T-cell (primary cell): ENCODE measurements around the gene TMEM151B. TPM values are rescaled to one million over a fixed set of nuclear protein-coding genes. Genes with fewer than 3 reads are reported as not detected.
"Not testable (repeated sequence)": the region's sequence is repeated elsewhere in the genome, so short reads cannot be mapped to it uniquely, and the experiment has no call there.

ENCODE experiments used
- ATAC-seq, 4 experiments: fragments of 200-7000 bp in 3 of 4; fragments of 150-1000 bp in 1 of 4; cut with Tn5 transposase; replicated peaks in 1 of 4; 1 replicate in 3 of 4; 2 replicates in 1 of 4; pipeline ENCODE4 v1.10.0; 2021; ENCODE audit warnings: moderate library complexity in 3 of 4, mild to moderate bottlenecking in 2 of 4, moderate number of reproducible peaks in 1 of 4
- CTCF ChIA-PET, 2 donors: fragments of 300-600 bp; sonication (Branson Sonifier 250); formaldehyde crosslinking; loops; one replicate each; lab custom pipeline; 2022; ENCODE audit warnings: antibody characterized with exemption in 2 of 2; lab: Charles Lee
- POLR2A ChIA-PET, 2 donors: fragments of 300-600 bp; sonication (Branson Sonifier 250); formaldehyde crosslinking; loops; one replicate each; lab custom pipeline; 2022; ENCODE audit warnings: antibody characterized with exemption in 2 of 2; lab: Charles Lee
- DNase-seq, 35 experiments: peaks; one replicate each; pipeline versions ENCODE4 v3.0.0 to v3.0.0-alpha.2; 2013 to 2023
- H3K27ac ChIP-seq: one replicate; pipeline ENCODE4 v1.5.1; 2013; ENCODE audit warnings: low read length
- H3K27me3 ChIP-seq, 2 experiments: replicated peaks in 1 of 2; 1 replicate in 1 of 2; 2 replicates in 1 of 2; pipeline versions ENCODE4 v1.6.1 to v1.7.0; 2013; ENCODE audit warnings: low read length in 1 of 2, mixed read lengths in 1 of 2; ENCODE audit not compliant: control insufficient read depth in 2 of 2, insufficient read depth in 2 of 2; ENCODE audit errors: extremely low read depth in 1 of 2
- H3K36me3 ChIP-seq, 2 donors: 1 replicate in 1 of 2; 2 replicates in 1 of 2; pipeline versions ENCODE4 v1.6.1 to v1.7.0; 2013; ENCODE audit warnings: low read length in 1 of 2; ENCODE audit not compliant: control insufficient read depth in 2 of 2, insufficient read depth in 1 of 2; ENCODE audit errors: extremely low read depth in 1 of 2
- H3K4me1 ChIP-seq, 2 experiments: 1 replicate in 1 of 2; 2 replicates in 1 of 2; pipeline versions ENCODE4 v1.6.1 to v1.7.0; 2013; ENCODE audit warnings: low read length in 2 of 2, mixed read lengths in 1 of 2; ENCODE audit not compliant: insufficient read depth in 2 of 2, control insufficient read depth in 1 of 2; ENCODE audit errors: extremely low read depth in 1 of 2
- H3K4me3 ChIP-seq, 2 donors: 1 replicate in 1 of 2; 2 replicates in 1 of 2; pipeline versions ENCODE4 v1.5.1 to v1.7.0; 2013; ENCODE audit warnings: mild to moderate bottlenecking in 2 of 2, low read length in 1 of 2, moderate library complexity in 1 of 2; ENCODE audit not compliant: control insufficient read depth in 1 of 2; ENCODE audit errors: extremely low read depth in 1 of 2
- H3K9me3 ChIP-seq: 2 replicates; pipeline ENCODE4 v1.7.0; 2013
- H3K27ac Mint-ChIP-seq, 2 donors: one replicate each; pipeline ENCODE4 v1.8.0; 2020 to 2021; ENCODE audit warnings: mild to moderate bottlenecking in 2 of 2, mixed read lengths in 2 of 2
- H3K27me3 Mint-ChIP-seq, 2 donors: one replicate each; pipeline ENCODE4 v1.8.0; 2021 to 2022; ENCODE audit warnings: mixed read lengths in 2 of 2
- H3K36me3 Mint-ChIP-seq: one replicate; pipeline ENCODE4 v1.8.0; 2021; ENCODE audit warnings: mixed read lengths
- H3K4me1 Mint-ChIP-seq, 3 donors: one replicate each; pipeline ENCODE4 v1.8.0; 2020 to 2022; ENCODE audit warnings: mixed read lengths in 3 of 3, mild to moderate bottlenecking in 1 of 3
- H3K4me3 Mint-ChIP-seq, 3 donors: one replicate each; pipeline ENCODE4 v1.8.0; 2020 to 2022; ENCODE audit warnings: mild to moderate bottlenecking in 3 of 3, mixed read lengths in 3 of 3, moderate library complexity in 3 of 3
- H3K9me3 Mint-ChIP-seq, 3 donors: one replicate each; pipeline ENCODE4 v1.8.0; 2020 to 2022; ENCODE audit warnings: mixed read lengths in 3 of 3
- WGBS: methylation state at CpG from one replicate; pipeline ENCODE4 v1.1.5; 2013; ENCODE audit warnings: missing lambda C conversion rate; ENCODE audit not compliant: insufficient coverage; 5-methylcytosine and 5-hydroxymethylcytosine counted together
- total RNA-seq, 35 experiments: library from RNA in 6 of 35; stranded (reverse) in 6 of 35; fragments of 120-200 nt in 1 of 35; gene quantifications; one replicate each; pipeline versions ENCODE4 v1.2.1 to v1.2.4 and lab custom pipeline; 2013 to 2026

TMEM151B gene
- total RNA-seq, 5 donors from 2014 or later (not counting 1 experiment from before 2014, with no cell fraction given): 0.13 to 0.18 (median 0.14) TPM; not detected in 2

GRCh38 chr6:44315516-44315915, 45.3 kb downstream of the TMEM151B start:
- no peak overlapping the region for H3K4me3 Mint-ChIP-seq

GRCh38 chr6:44315951-44316350, 45.7 kb downstream of the TMEM151B start:
- ChIA-PET CTCF (no interaction called here), POLR2A (no interaction called here)
- H3K27me3 Mint-ChIP-seq: peaks cover 24 to 38% of the 10 kb centered on the region in 2 donors
- no peak overlapping the region for H3K4me3 Mint-ChIP-seq
- no peak for ATAC-seq
- H3K27me3 ChIP-seq: peaks cover 4 to 20% of the 10 kb centered on the region in 2 experiments
- H3K9me3 ChIP-seq: no peaks in the 10 kb centered on the region
- peaks cover 5 to 18% of the 10 kb centered on the region in 2 experiments for H3K4me1 ChIP-seq
- H3K9me3 Mint-ChIP-seq: no peaks in the 10 kb centered on the region
- no peak overlapping the region for H3K27ac ChIP-seq
- H3K4me3 ChIP-seq: no peak overlapping the region
- no peak for DNase-seq
- H3K36me3 Mint-ChIP-seq: peaks cover under 1% of the 10 kb centered on the region
- H3K4me1 Mint-ChIP-seq: peaks cover 19 to 22% (median 20%) of the 10 kb centered on the region in 3 donors
- H3K36me3 ChIP-seq: peaks cover 0 to 10% of the 10 kb centered on the region in 2 donors
- WGBS: no CpG with 5 or more reads among the region's 5 CpGs
- H3K27ac Mint-ChIP-seq: no peak overlapping the region

More at GRCh38 chr6:44315516-44315915, 45.3 kb downstream of the TMEM151B start:
- Histone ChIP-seq H3K27me3 (peaks cover 4 to 20% of the 10 kb centered on the region in 2 experiments), H3K9me3 (no peaks in the 10 kb centered on the region), H3K4me1 (peaks cover 5 to 18% of the 10 kb centered on the region in 2 experiments), H3K4me3 (no peak overlapping the region), H3K27ac (no peak overlapping the region), H3K36me3 (peaks cover 0 to 14% of the 10 kb centered on the region in 2 donors)
- ChIA-PET POLR2A (no interaction called here), CTCF (interaction anchor here (0.6 kb wide), 2 partner anchors 93 to 200 kb away, joined by 3 read pairs; no protein-coding TSS in a partner anchor)
- Mint-ChIP-seq H3K27me3 (peaks cover 23 to 34% of the 10 kb centered on the region in 2 donors), H3K36me3 (peaks cover 5% of the 10 kb centered on the region), H3K9me3 (no peaks in the 10 kb centered on the region), H3K27ac (no peak overlapping the region), H3K4me1 (peaks cover 19 to 22% (median 20%) of the 10 kb centered on the region in 3 donors)
- DNase-seq (no peak), ATAC-seq (no peak)
- 83% methylated on average over 3 of the region's 3 CpGs for WGBS

GRCh38 chr6:44316481-44316880, 46.2 kb downstream of the TMEM151B start:
- Histone ChIP-seq H3K36me3 (peaks cover 0 to 5% of the 10 kb centered on the region in 2 donors), H3K27ac (no peak overlapping the region), H3K27me3 (peaks cover 4 to 23% of the 10 kb centered on the region in 2 experiments), H3K9me3 (no peaks in the 10 kb centered on the region), H3K4me3 (no peak overlapping the region), H3K4me1 (peaks cover 5 to 18% of the 10 kb centered on the region in 2 experiments)
- CTCF ChIA-PET: no interaction called here
- H3K27me3 Mint-ChIP-seq: peaks cover 27 to 40% of the 10 kb centered on the region in 2 donors
- WGBS: 0% methylated on average over 1 of the region's 12 CpGs
- H3K9me3 Mint-ChIP-seq: no peaks in the 10 kb centered on the region
- ATAC-seq (no peak), DNase-seq (no peak)
- H3K4me3 Mint-ChIP-seq: no peak overlapping the region
- no peak overlapping the region for H3K27ac Mint-ChIP-seq
- POLR2A ChIA-PET: no interaction called here
- peaks cover 18 to 21% (median 20%) of the 10 kb centered on the region in 3 donors for H3K4me1 Mint-ChIP-seq
- H3K36me3 Mint-ChIP-seq: no peaks in the 10 kb centered on the region

GRCh38 chr6:44317136-44317631, 46.9 kb downstream of the TMEM151B start:
- H3K36me3 ChIP-seq, POLR2A ChIA-PET, H3K27ac ChIP-seq, H3K36me3 Mint-ChIP-seq, H3K9me3 Mint-ChIP-seq, H3K9me3 ChIP-seq, H3K4me3 Mint-ChIP-seq, H3K27ac Mint-ChIP-seq, H3K4me3 ChIP-seq, CTCF ChIA-PET, DNase-seq, ATAC-seq: not testable (repeated sequence)
- Mint-ChIP-seq H3K4me1 (peaks cover 11 to 14% (median 13%) of the 10 kb centered on the region in 3 donors), H3K27me3 (peaks cover 27 to 40% of the 10 kb centered on the region in 2 donors)
- WGBS: 65% methylated on average over 2 of the region's 9 CpGs
- Histone ChIP-seq H3K4me1 (peaks cover 4 to 11% of the 10 kb centered on the region in 2 experiments), H3K27me3 (peaks cover 4 to 26% of the 10 kb centered on the region in 2 experiments)

GRCh38 chr6:44321210-44321609, 51.0 kb downstream of the TMEM151B start:
- Histone ChIP-seq H3K27me3 (peaks cover 7 to 26% of the 10 kb centered on the region in 2 experiments), H3K9me3 (no peaks in the 10 kb centered on the region), H3K4me3 (no peak overlapping the region), H3K4me1 (no peaks in the 10 kb centered on the region), H3K36me3 (no peaks in the 10 kb centered on the region), H3K27ac (no peak overlapping the region)
- POLR2A ChIA-PET: no interaction called here
- DNase-seq (no peak), ATAC-seq (no peak)
- WGBS: no CpG with 5 or more reads among the region's 3 CpGs
- Mint-ChIP-seq H3K4me3 (no peak overlapping the region), H3K36me3 (no peaks in the 10 kb centered on the region), H3K27me3 (peaks cover 27 to 40% of the 10 kb centered on the region in 2 donors), H3K27ac (no peak overlapping the region), H3K9me3 (no peaks in the 10 kb centered on the region), H3K4me1 (no peaks in the 10 kb centered on the region)
- CTCF ChIA-PET: no interaction called here

GRCh38 chr6:44327096-44327495, 56.8 kb downstream of the TMEM151B start:
- no peak overlapping the region for H3K27ac ChIP-seq
- Mint-ChIP-seq H3K4me3 (no peak overlapping the region), H3K27ac (no peak overlapping the region), H3K4me1 (no peaks in the 10 kb centered on the region), H3K27me3 (peaks cover 29 to 30% of the 10 kb centered on the region in 2 donors), H3K9me3 (no peaks in the 10 kb centered on the region), H3K36me3 (no peaks in the 10 kb centered on the region)
- H3K36me3 ChIP-seq: no peaks in the 10 kb centered on the region
- ATAC-seq (no peak), DNase-seq (no peak)
- CTCF ChIA-PET: interaction anchor here (1.0 to 1.1 kb wide), 2 partner anchors 9 to 11 kb away, joined by 3 to 5 read pairs; no protein-coding TSS in a partner anchor
- no peaks in the 10 kb centered on the region for H3K9me3 ChIP-seq
- H3K4me3 ChIP-seq: no peak overlapping the region
- POLR2A ChIA-PET: no interaction called here
- H3K4me1 ChIP-seq: no peaks in the 10 kb centered on the region
- H3K27me3 ChIP-seq: peaks cover 7 to 14% of the 10 kb centered on the region in 2 experiments
